Esophagus muscularis mucosa (tissue), 4 donors: Measurements from ENCODE around the gene RDH16. TPM values are rescaled to one million over a fixed set of nuclear protein-coding genes. Genes with fewer than 3 reads are reported as not detected.

Source experiments
- DNase-seq: peaks from one replicate; pipeline ENCODE4 v3.0.0-alpha.2; 2017; ENCODE audit errors: extremely low spot score
- H3K27ac ChIP-seq, 4 donors: fragments of 200-600 bp; sonication (generic); replicated peaks in 1 of 4; 1 replicate in 3 of 4; 2 replicates in 1 of 4; pipeline ENCODE4 v1.5.1; 2016 to 2019; ENCODE audit warnings: mild to moderate bottlenecking in 1 of 4
- H3K27me3 ChIP-seq, 4 donors: fragments of 200-600 bp; sonication (generic); one replicate each; pipeline versions ENCODE4 v1.5.1 to v1.6.0; 2016 to 2019
- H3K36me3 ChIP-seq, 4 donors: fragments of 200-600 bp; sonication (generic); one replicate each; pipeline ENCODE4 v1.5.1; 2016 to 2019
- H3K4me1 ChIP-seq, 4 donors: fragments of 200-600 bp; sonication (generic); one replicate each; pipeline ENCODE4 v1.5.1; 2016 to 2019
- H3K4me3 ChIP-seq, 4 donors: fragments of 200-600 bp; sonication (generic); 1 replicate in 2 of 4; 2 replicates in 2 of 4; pipeline ENCODE4 v1.5.1; 2016 to 2019; ENCODE audit warnings: mild to moderate bottlenecking in 4 of 4, moderate library complexity in 1 of 4
- H3K9me3 ChIP-seq, 4 donors: fragments of 200-600 bp; sonication (generic); 1 replicate in 3 of 4; 2 replicates in 1 of 4; pipeline ENCODE4 v1.5.1; 2016 to 2019
- EP300 ChIP-seq: sonication (generic); formaldehyde crosslinking; IDR thresholded peaks from one replicate; pipeline ENCODE4 v1.6.1; 2017; ENCODE audit warnings: antibody characterized with exemption
- POLR2A ChIP-seq: fragments of 450-650 bp; IDR thresholded peaks from one replicate; pipeline ENCODE4 v1.6.1; 2017; ENCODE audit warnings: antibody characterized with exemption, moderate library complexity, mild to moderate bottlenecking, low read depth
- POLR2AphosphoS5 ChIP-seq, 2 donors: sonication (generic); formaldehyde crosslinking; IDR thresholded peaks; one replicate each; pipeline ENCODE4 v1.6.1; 2017; ENCODE audit warnings: antibody characterized with exemption in 2 of 2
- WGBS: methylation state at CpG from one replicate; pipeline ENCODE4 v1.1.5; 2018; 5-methylcytosine and 5-hydroxymethylcytosine counted together
- intact Hi-C: fragments of 100-400 bp; cut with DNase I; formaldehyde crosslinking; loops from one replicate; pipeline ENCODE4 v1.15.1; 2023
- total RNA-seq, 4 donors: library from RNA; depleted of rRNA; stranded (reverse); fragments of >200 nt; gene quantifications; one replicate each; pipeline versions ENCODE4 v1.1.0 to v1.2.1, GENCODE V29; 2016
- TF ChIP-seq, protein P1 (sequence below), 3 experiments: fragments of 200-600 bp in 2 of 3; fragments of 450-650 bp in 1 of 3; sonication (generic) in 2 of 3; IDR thresholded peaks; one replicate each; pipeline ENCODE4 v1.5.1; 2017 to 2019; ENCODE audit warnings: antibody characterized with exemption in 3 of 3, mild to moderate bottlenecking in 2 of 3, moderate library complexity in 1 of 3

Gene RDH16
- total RNA-seq, 4 donors from 2014 or later, result 0.17 to 0.69 (median 0.42) TPM; not detected in 1

DNA sequence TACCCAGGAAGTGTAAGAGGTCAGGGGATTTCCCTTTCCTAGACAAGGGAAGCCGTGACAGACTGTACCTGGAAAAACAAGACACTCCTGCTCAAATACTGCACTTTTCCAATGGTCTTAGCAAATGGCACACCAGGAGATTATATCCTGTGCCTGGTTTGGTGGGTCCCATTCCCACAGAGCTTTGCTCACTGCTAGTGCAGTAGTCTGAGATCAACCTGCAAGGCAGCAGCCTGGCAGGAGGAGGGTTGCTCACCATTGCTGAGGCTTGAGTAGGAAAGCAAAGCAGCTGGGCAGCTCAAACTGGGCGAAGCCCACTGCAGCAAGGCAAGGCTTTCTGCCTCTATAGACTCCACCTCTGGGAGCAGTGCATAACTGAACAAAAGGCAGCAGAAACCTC, 1.0 kb upstream of the RDH16 start:
- Histone ChIP-seq H3K27me3 (no peaks in the 10 kb centered on the region), H3K4me3 (no peak overlapping the region), H3K36me3 (no peaks in the 10 kb centered on the region), H3K9me3 (peaks cover 0 to 16% (median 9%) of the 10 kb centered on the region in 4 donors), H3K4me1 (no peaks in the 10 kb centered on the region), H3K27ac (no peak overlapping the region)
- TF ChIP-seq, protein P1, sequence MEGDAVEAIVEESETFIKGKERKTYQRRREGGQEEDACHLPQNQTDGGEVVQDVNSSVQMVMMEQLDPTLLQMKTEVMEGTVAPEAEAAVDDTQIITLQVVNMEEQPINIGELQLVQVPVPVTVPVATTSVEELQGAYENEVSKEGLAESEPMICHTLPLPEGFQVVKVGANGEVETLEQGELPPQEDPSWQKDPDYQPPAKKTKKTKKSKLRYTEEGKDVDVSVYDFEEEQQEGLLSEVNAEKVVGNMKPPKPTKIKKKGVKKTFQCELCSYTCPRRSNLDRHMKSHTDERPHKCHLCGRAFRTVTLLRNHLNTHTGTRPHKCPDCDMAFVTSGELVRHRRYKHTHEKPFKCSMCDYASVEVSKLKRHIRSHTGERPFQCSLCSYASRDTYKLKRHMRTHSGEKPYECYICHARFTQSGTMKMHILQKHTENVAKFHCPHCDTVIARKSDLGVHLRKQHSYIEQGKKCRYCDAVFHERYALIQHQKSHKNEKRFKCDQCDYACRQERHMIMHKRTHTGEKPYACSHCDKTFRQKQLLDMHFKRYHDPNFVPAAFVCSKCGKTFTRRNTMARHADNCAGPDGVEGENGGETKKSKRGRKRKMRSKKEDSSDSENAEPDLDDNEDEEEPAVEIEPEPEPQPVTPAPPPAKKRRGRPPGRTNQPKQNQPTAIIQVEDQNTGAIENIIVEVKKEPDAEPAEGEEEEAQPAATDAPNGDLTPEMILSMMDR (IDR thresholded peaks at IDR 0.05), result no peak
- no peak for TF ChIP-seq POLR2A
- no peak for TF ChIP-seq POLR2AphosphoS5 (IDR thresholded peaks at IDR 0.05)
- no peak for TF ChIP-seq EP300
- intact Hi-C loops, result no loop called here
- WGBS, result 60% methylated on average over 2 of the region's 2 CpGs
- DNase-seq, result no peak

DNA sequence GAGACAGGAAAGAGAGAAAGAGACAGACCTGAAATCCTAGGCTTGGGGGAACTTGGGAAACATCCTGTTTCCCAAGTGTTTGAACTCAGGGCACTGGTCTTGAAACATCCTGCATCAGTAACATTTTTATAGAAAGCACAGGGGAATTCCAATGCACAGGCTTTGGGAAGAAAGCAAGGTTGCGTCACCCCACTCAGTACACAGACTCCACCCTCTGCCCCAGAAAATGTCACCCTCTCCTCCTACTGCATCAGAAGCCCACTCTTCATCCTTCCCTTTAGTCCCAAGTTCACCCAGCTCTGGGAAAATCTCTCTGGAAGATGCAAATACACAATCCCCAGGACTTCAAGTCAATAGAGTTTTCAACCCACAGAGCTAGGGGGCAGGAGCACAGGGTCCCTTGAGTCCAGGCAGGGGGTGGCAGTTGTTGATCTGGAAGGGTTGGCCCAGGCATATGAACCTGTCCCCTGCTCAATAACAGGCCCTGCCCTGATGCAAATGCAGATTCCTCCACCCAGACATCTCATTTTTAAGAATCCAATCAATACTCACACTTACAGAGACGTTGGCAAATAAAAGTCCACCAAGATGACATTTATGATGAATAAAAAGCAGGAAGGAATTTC, 1.7 kb downstream of the RDH16 start:
- Histone ChIP-seq H3K9me3 (peaks cover 0 to 16% (median 9%) of the 10 kb centered on the region in 4 donors), H3K4me1 (no peaks in the 10 kb centered on the region), H3K4me3 (no peak overlapping the region), H3K27me3 (no peaks in the 10 kb centered on the region), H3K36me3 (peaks cover 0 to 5% (median 0%) of the 10 kb centered on the region in 4 donors), H3K27ac (no peak overlapping the region)
- intact Hi-C loops, result no loop called here
- 82% methylated on average over 2 of the region's 2 CpGs for WGBS
- TF ChIP-seq POLR2A (no peak), EP300 (no peak), POLR2AphosphoS5 (IDR thresholded peaks at IDR 0.05) (no peak)
- TF ChIP-seq, protein P1 (IDR thresholded peaks at IDR 0.05), result no peak
- DNase-seq, result peak; percentile 80

DNA sequence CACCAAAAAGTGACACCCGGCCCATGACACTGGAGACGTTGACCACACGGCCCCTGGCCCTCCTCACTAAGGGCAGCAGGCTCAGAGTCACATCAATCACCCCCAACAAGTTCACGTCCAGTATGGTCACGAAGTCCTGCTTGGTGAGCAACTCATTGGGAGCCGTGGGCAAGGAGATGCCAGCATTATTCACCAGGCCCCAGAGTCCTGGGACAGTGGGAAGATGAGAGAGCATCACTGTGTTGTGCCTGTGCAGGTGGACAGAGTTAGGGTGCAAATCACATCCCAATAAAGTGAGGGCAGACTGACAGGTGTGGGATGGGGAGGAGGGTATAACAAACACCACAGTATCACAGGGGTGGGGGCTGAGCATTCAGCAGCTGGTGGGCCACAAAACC, 2.5 kb downstream of the RDH16 start:
- H3K4me3 ChIP-seq, result no peak overlapping the region
- no peaks in the 10 kb centered on the region for H3K4me1 ChIP-seq
- peaks cover 0 to 16% (median 9%) of the 10 kb centered on the region in 4 donors for H3K9me3 ChIP-seq
- H3K27me3 ChIP-seq, result no peaks in the 10 kb centered on the region
- intact Hi-C loops, result no loop called here
- H3K36me3 ChIP-seq, result peaks cover 0 to 5% (median 0%) of the 10 kb centered on the region in 4 donors
- 73% methylated on average over 4 of the region's 6 CpGs for WGBS
- H3K27ac ChIP-seq, result no peak overlapping the region
- TF ChIP-seq, protein P1 (IDR thresholded peaks at IDR 0.05), result no peak
- no peak for TF ChIP-seq EP300
- TF ChIP-seq POLR2A, result no peak
- no peak for TF ChIP-seq POLR2AphosphoS5 (IDR thresholded peaks at IDR 0.05)
- DNase-seq, result peak; percentile 62

DNA sequence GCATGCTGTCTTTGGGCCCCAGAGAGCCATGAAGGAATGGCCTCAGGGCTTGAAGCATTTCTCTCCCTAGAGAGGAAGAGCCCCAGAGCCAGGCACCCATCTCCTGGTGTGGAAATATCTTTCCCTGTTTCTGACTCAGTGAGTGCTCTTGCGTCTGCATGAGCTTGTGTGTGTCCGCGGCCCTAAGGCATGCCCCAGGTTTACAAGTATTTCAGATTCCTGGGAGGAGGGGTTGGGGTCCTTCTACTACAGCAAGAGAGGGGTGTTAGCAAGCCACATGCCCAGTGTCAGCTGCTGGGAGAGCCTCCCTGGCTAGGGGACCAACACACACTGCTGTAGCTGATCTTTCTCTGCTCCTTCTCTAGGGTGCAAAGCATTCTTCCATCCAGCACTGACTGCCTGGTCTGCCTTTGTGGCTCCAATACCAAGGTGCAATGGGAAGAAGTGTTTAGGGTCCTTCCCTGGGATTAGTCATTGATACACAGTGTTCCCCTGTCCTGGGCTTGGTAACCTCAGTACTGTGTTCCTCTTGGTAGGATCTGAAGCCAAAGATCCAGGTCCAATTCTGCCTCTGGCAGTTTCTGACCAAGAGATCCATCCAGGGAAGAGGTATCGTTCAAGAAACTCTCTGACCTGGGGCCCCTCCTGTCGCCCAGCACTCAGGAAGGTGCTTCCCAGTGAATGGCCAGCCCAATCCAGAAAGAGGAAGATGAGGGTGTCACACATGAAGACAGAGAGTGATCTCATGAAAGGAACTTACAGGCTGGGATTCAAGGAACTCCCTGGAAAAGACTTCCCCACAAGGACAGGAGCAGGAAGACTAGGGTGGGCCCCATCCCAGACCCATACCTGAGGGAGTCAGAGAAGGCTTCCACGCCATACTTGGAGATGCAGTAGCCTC, 3.1 kb downstream of the RDH16 start:
- Histone ChIP-seq H3K9me3 (peaks cover 0 to 16% (median 9%) of the 10 kb centered on the region in 4 donors), H3K4me3 (no peak overlapping the region), H3K36me3 (peaks cover 0 to 5% (median 0%) of the 10 kb centered on the region in 4 donors), H3K27me3 (no peaks in the 10 kb centered on the region), H3K4me1 (no peaks in the 10 kb centered on the region), H3K27ac (no peak overlapping the region)
- TF ChIP-seq, protein P1 (IDR thresholded peaks at IDR 0.05), result no peak
- TF ChIP-seq POLR2A (no peak), EP300 (no peak), POLR2AphosphoS5 (IDR thresholded peaks at IDR 0.05) (no peak)
- peak; percentile 81 for DNase-seq
- intact Hi-C loops, result no loop called here
- WGBS, result 91% methylated on average over 5 of the region's 6 CpGs
